Hepatocyte (in vitro differentiated cells): ENCODE data around the gene FRY.

Experiments used
- CTCF ChIP-seq: fragments of 200-600 bp; sonication (generic); IDR thresholded peaks from 2 replicates; pipeline ENCODE4 v1.5.1; 2016; ENCODE audit warnings: antibody characterized with exemption, mild to moderate bottlenecking; ENCODE audit not compliant: poor library complexity
- EZH2 ChIP-seq: fragments of 200-600 bp; sonication (generic); IDR thresholded peaks from 2 replicates; pipeline ENCODE4 v1.6.1; 2016; ENCODE audit warnings: antibody characterized with exemption, mild to moderate bottlenecking, borderline replicate concordance
- EZH2phosphoT487 ChIP-seq: fragments of 200-600 bp; sonication (generic); IDR thresholded peaks from one replicate; pipeline ENCODE4 v1.6.1; 2018; ENCODE audit warnings: antibody characterized with exemption, mild to moderate bottlenecking, low read depth, moderate library complexity; ENCODE audit not compliant: unreplicated experiment, severe bottlenecking

GRCh38 chr13:32199168-32199567 is 167.6 kb downstream of the FRY start:
- TF ChIP-seq CTCF (no peak), EZH2 (no peak), EZH2phosphoT487 (no peak)
